Measurements from ENCODE around the gene ZNF468. TPM values are rescaled to one million over a fixed set of nuclear protein-coding genes. Genes with fewer than 3 reads are reported as not detected.
"Not testable (repeated sequence)": the region's sequence is repeated elsewhere in the genome, so short reads cannot be mapped to it uniquely, and the experiment has no call there.

ZNF468 gene
- total and polyA plus RNA-seq, 7 donors: 3.0 to 11.4 (median 5.4) TPM

GRCh38 chr19:52889076-52889475, 31.7 kb upstream of the ZNF468 start:
- Histone ChIP-seq H3K4me3 (no peak overlapping the region), H3K27ac (no peak overlapping the region), H3K4me1 (no peaks in the 10 kb centered on the region), H3K9me3 (no peaks in the 10 kb centered on the region), H3K36me3 (ENCODE audit: insufficient read depth in 1 of 2, low read depth in 1 of 2) (peaks cover 5 to 86% of the 10 kb centered on the region in 2 donors), H3K27me3 (ENCODE audit: insufficient read depth in 3 of 3, low read length in 2 of 3) (no peaks in the 10 kb centered on the region)
- ATAC-seq: no peak
- DNase-seq: no peak
- intact Hi-C loops (cut with DNase I): no loop called here
- WGBS, 3 donors: 82 to 87% (median 83%) methylated on average over 7 of the region's 7 CpGs
- no peak for TF ChIP-seq CTCF (IDR thresholded peaks at IDR 0.05)

GRCh38 chr19:52880895-52881389, 23.5 kb upstream of the ZNF468 start:
- 89 to 93% (median 90%) methylated on average over 11 of the region's 11 CpGs for WGBS, 3 donors
- Histone ChIP-seq H3K27ac (no peak overlapping the region), H3K9me3 (peaks cover 39% of the 10 kb centered on the region), H3K4me1 (no peaks in the 10 kb centered on the region), H3K27me3 (ENCODE audit: insufficient read depth in 3 of 3, low read length in 2 of 3) (no peaks in the 10 kb centered on the region), H3K36me3 (ENCODE audit: insufficient read depth in 1 of 2, low read depth in 1 of 2) (peaks cover 23 to 74% of the 10 kb centered on the region in 2 donors), H3K4me3 (no peak overlapping the region)
- intact Hi-C loops (cut with DNase I): no loop called here
- ATAC-seq: no peak
- no peak for TF ChIP-seq CTCF (IDR thresholded peaks at IDR 0.05)
- no peak for DNase-seq

DNA sequence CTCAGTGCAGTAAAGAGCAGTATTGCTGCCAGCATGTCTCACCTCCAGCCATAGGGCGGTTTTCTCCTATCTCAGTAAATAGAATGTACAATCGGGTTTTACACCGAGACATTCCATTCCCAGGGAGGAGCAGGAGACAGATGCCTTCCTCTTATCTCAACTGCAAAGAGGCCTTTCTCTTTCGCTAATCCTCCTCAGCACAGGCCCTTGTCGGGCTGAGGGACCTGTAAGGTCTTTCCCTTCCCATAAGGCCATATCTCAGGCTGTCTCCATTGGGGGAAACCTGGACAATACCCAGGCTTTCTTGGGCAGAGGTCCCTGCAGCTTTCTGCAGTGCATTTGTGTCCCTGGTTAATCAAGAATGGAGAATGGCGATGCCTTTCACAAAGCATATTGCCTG, 15.6 kb upstream of the ZNF468 start:
- H3K27me3 ChIP-seq (ENCODE audit: insufficient read depth in 3 of 3, low read length in 2 of 3); ATAC-seq; DNase-seq; intact Hi-C loops (cut with DNase I); H3K4me3 ChIP-seq; H3K9me3 ChIP-seq; H3K36me3 ChIP-seq (ENCODE audit: insufficient read depth in 1 of 2, low read depth in 1 of 2); H3K27ac ChIP-seq; H3K4me1 ChIP-seq: not testable (repeated sequence)
- 86 to 89% (median 87%) methylated on average over 6 of the region's 6 CpGs for WGBS, 3 donors

DNA sequence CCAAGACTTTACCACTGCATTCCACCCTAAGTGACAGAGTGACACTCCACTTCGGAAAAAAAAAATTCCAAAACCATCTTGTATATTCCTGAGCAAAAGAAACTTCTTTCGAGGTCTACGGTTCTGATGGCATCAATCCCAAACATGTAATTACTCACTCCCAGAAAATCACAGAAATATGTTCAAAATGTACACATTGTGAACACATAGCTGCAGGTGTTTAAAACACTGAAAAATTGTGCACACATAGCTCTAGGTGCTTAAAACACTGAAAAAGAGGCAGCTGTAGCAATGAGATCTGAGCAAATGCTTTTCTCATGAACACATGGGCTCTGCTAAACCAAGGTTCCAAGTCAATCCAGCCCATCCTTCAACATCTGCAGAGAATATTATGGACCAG, 14.0 kb upstream of the ZNF468 start:
- Histone ChIP-seq H3K4me3 (no peak overlapping the region), H3K27me3 (ENCODE audit: insufficient read depth in 3 of 3, low read length in 2 of 3) (no peaks in the 10 kb centered on the region), H3K36me3 (ENCODE audit: insufficient read depth in 1 of 2, low read depth in 1 of 2) (no peaks in the 10 kb centered on the region), H3K4me1 (no peaks in the 10 kb centered on the region), H3K27ac (no peak overlapping the region), H3K9me3 (no peaks in the 10 kb centered on the region)
- TF ChIP-seq CTCF (IDR thresholded peaks at IDR 0.05): no peak
- intact Hi-C loops (cut with DNase I): no loop called here
- no peak for ATAC-seq
- 87 to 93% (median 92%) methylated on average over 3 of the region's 3 CpGs for WGBS, 3 donors
- DNase-seq: no peak

DNA sequence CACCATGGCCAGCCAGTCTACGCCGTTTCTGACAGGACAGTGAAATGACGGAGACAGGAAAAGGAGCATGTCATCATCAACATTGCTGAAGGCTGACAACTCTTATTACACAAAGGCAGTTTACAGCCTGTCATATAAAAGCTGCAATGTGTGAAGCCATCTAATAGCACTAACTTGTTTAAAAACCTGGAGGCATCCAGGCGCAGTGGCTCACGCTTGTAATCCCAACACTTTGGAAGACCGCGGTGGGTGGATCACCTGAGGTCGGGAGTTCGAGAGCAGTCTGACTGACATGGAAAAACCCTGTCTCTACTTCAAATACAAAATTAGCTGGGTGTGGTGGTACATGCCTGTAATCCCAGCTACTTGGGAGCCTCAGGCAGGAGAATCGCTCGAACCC, 10.6 kb upstream of the ZNF468 start:
- not testable (repeated sequence) for ATAC-seq

GRCh38 chr19:52856540-52857377, 660 bp downstream of the ZNF468 start:
- not testable (repeated sequence) for H3K9me3 ChIP-seq; H3K27me3 ChIP-seq (ENCODE audit: insufficient read depth in 3 of 3, low read length in 2 of 3); H3K4me1 ChIP-seq
- intact Hi-C loops (cut with DNase I): loop anchor here in 1 of 2 donors (5.0 kb wide), 1 partner anchor 34 kb away; the partner anchor contains the start of gene ZNF28
- ATAC-seq: peak; percentile 29 to 71 (median 44)
- Histone ChIP-seq H3K4me3 (peak overlapping the region; percentile 75), H3K27ac (peak overlapping the region; percentile 58), H3K36me3 (ENCODE audit: insufficient read depth in 1 of 2, low read depth in 1 of 2) (peaks cover 5 to 25% of the 10 kb centered on the region in 2 donors)
- DNase-seq: peak in 1 of 2 donors; percentile 70
- 0 to 3% (median 1%) methylated on average over 19 to 22 of the region's 31 CpGs for WGBS, 3 donors

More for the DNA sequence above, 10.6 kb upstream of the ZNF468 start:
- H3K27ac ChIP-seq; H3K36me3 ChIP-seq (ENCODE audit: insufficient read depth in 1 of 2, low read depth in 1 of 2); H3K27me3 ChIP-seq (ENCODE audit: insufficient read depth in 3 of 3, low read length in 2 of 3); H3K9me3 ChIP-seq; H3K4me1 ChIP-seq; DNase-seq; H3K4me3 ChIP-seq; intact Hi-C loops (cut with DNase I): not testable (repeated sequence)
- WGBS, 3 donors: 88 to 92% (median 90%) methylated on average over 11 of the region's 11 CpGs

GRCh38 chr19:52847352-52847751, 10.1 kb downstream of the ZNF468 start:
- H3K4me1 ChIP-seq; H3K27ac ChIP-seq; intact Hi-C loops (cut with DNase I); H3K9me3 ChIP-seq; DNase-seq; H3K27me3 ChIP-seq (ENCODE audit: insufficient read depth in 3 of 3, low read length in 2 of 3); ATAC-seq; H3K4me3 ChIP-seq: not testable (repeated sequence)
- peaks cover 25 to 87% of the 10 kb centered on the region in 2 donors for H3K36me3 ChIP-seq (ENCODE audit: insufficient read depth in 1 of 2, low read depth in 1 of 2)
- WGBS, 3 donors: 85 to 92% (median 88%) methylated on average over 5 of the region's 5 CpGs

- WGBS, 3 donors: 98 to 99% (median 98%) methylated on average over 10 of the region's 10 CpGs
- H3K27ac ChIP-seq; H3K4me1 ChIP-seq; H3K4me3 ChIP-seq; DNase-seq; intact Hi-C loops (cut with DNase I); ATAC-seq; H3K27me3 ChIP-seq (ENCODE audit: insufficient read depth in 3 of 3, low read length in 2 of 3): not testable (repeated sequence)
- Histone ChIP-seq H3K9me3 (peaks cover 60% of the 10 kb centered on the region), H3K36me3 (ENCODE audit: insufficient read depth in 1 of 2, low read depth in 1 of 2) (peaks cover 36 to 79% of the 10 kb centered on the region in 2 donors)
These were observed 16.5 kb downstream of the ZNF468 start for GRCh38 chr19:52840825-52841465.

Measured in psoas muscle (tissue), 8 donors.